ENCODE measurements around the gene NEB.

DNA sequence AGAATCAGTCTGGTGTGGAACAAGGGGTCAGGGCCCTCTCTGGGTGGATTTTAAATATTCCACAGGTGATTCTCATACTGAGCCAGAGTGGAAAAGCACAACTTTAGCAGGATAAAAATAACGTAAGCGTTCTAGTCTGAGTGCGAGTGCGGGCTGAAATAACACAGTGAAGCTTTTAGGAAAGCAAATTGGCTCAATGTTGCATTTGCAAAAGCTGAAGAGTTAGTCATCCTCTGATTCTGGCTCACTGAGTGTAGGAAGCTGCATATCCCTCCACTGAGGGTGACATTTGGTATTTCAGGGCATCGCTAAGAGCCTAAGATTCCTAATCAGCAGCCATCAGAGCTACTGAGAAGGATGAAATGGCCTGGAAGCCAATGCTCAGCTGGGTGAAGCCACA, 189.8 kb downstream of the NEB start:
- TF ChIP-seq ARNT (IDR thresholded peaks at IDR 0.05) (no peak), KLF13 (CRISPR knock-in tag; IDR thresholded peaks at IDR 0.05) (no peak), CBX2 (IDR thresholded peaks at IDR 0.05; ENCODE audit: low read depth, low read length) (no peak), CBX2 (CRISPR knock-in tag; IDR thresholded peaks at IDR 0.05; ENCODE audit: low read depth) (no peak), NPAS2 (CRISPR knock-in tag; IDR thresholded peaks at IDR 0.05; ENCODE audit: borderline replicate concordance) (no peak), ZNF709 (CRISPR knock-in tag; IDR thresholded peaks at IDR 0.05) (no peak), HHEX (CRISPR knock-in tag; IDR thresholded peaks at IDR 0.05) (no peak), HOXA7 (CRISPR knock-in tag; IDR thresholded peaks at IDR 0.05) (no peak), ATAD3A (CRISPR knock-in tag; IDR thresholded peaks at IDR 0.05) (no peak), ZNF83 (CRISPR knock-in tag; IDR thresholded peaks at IDR 0.05; ENCODE audit: borderline replicate concordance) (no peak)
- TF ChIP-seq, protein P1, sequence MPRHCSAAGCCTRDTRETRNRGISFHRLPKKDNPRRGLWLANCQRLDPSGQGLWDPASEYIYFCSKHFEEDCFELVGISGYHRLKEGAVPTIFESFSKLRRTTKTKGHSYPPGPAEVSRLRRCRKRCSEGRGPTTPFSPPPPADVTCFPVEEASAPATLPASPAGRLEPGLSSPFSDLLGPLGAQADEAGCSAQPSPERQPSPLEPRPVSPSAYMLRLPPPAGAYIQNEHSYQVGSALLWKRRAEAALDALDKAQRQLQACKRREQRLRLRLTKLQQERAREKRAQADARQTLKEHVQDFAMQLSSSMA (CRISPR knock-in tag; IDR thresholded peaks at IDR 0.05) = no peak
- TF ChIP-seq, protein P2, sequence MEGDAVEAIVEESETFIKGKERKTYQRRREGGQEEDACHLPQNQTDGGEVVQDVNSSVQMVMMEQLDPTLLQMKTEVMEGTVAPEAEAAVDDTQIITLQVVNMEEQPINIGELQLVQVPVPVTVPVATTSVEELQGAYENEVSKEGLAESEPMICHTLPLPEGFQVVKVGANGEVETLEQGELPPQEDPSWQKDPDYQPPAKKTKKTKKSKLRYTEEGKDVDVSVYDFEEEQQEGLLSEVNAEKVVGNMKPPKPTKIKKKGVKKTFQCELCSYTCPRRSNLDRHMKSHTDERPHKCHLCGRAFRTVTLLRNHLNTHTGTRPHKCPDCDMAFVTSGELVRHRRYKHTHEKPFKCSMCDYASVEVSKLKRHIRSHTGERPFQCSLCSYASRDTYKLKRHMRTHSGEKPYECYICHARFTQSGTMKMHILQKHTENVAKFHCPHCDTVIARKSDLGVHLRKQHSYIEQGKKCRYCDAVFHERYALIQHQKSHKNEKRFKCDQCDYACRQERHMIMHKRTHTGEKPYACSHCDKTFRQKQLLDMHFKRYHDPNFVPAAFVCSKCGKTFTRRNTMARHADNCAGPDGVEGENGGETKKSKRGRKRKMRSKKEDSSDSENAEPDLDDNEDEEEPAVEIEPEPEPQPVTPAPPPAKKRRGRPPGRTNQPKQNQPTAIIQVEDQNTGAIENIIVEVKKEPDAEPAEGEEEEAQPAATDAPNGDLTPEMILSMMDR (CRISPR knock-in tag; IDR thresholded peaks at IDR 0.05) = no peak
- TF ChIP-seq, protein P3, sequence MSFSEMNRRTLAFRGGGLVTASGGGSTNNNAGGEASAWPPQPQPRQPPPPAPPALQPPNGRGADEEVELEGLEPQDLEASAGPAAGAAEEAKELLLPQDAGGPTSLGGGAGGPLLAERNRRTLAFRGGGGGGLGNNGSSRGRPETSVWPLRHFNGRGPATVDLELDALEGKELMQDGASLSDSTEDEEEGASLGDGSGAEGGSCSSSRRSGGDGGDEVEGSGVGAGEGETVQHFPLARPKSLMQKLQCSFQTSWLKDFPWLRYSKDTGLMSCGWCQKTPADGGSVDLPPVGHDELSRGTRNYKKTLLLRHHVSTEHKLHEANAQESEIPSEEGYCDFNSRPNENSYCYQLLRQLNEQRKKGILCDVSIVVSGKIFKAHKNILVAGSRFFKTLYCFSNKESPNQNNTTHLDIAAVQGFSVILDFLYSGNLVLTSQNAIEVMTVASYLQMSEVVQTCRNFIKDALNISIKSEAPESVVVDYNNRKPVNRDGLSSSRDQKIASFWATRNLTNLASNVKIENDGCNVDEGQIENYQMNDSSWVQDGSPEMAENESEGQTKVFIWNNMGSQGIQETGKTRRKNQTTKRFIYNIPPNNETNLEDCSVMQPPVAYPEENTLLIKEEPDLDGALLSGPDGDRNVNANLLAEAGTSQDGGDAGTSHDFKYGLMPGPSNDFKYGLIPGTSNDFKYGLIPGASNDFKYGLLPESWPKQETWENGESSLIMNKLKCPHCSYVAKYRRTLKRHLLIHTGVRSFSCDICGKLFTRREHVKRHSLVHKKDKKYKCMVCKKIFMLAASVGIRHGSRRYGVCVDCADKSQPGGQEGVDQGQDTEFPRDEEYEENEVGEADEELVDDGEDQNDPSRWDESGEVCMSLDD (CRISPR knock-in tag; IDR thresholded peaks at IDR 0.05; ENCODE audit: borderline replicate concordance) = no peak
- TF ChIP-seq, protein P4, sequence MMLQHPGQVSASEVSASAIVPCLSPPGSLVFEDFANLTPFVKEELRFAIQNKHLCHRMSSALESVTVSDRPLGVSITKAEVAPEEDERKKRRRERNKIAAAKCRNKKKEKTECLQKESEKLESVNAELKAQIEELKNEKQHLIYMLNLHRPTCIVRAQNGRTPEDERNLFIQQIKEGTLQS (CRISPR knock-in tag; IDR thresholded peaks at IDR 0.05) = no peak
- TF ChIP-seq, protein P5, sequence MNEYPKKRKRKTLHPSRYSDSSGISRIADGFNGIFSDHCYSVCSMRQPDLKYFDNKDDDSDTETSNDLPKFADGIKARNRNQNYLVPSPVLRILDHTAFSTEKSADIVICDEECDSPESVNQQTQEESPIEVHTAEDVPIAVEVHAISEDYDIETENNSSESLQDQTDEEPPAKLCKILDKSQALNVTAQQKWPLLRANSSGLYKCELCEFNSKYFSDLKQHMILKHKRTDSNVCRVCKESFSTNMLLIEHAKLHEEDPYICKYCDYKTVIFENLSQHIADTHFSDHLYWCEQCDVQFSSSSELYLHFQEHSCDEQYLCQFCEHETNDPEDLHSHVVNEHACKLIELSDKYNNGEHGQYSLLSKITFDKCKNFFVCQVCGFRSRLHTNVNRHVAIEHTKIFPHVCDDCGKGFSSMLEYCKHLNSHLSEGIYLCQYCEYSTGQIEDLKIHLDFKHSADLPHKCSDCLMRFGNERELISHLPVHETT (CRISPR knock-in tag; conservative IDR thresholded peaks at IDR 0.05) = no peak
